ENCODE data around the gene INHA.
A peak's percentile ranks its signal among the peaks of the same experiment; 100 is the strongest.

The INHA gene, protein sequence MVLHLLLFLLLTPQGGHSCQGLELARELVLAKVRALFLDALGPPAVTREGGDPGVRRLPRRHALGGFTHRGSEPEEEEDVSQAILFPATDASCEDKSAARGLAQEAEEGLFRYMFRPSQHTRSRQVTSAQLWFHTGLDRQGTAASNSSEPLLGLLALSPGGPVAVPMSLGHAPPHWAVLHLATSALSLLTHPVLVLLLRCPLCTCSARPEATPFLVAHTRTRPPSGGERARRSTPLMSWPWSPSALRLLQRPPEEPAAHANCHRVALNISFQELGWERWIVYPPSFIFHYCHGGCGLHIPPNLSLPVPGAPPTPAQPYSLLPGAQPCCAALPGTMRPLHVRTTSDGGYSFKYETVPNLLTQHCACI

GRCh38 chr2:219572237-219573001 is at the start of gene INHA:
Gene INHA, plus strand, starts transcription at chr2:219572310. Its CDS starts 65 bp downstream, at chr2:219572375.
- no peak for ATAC-seq

DNA sequence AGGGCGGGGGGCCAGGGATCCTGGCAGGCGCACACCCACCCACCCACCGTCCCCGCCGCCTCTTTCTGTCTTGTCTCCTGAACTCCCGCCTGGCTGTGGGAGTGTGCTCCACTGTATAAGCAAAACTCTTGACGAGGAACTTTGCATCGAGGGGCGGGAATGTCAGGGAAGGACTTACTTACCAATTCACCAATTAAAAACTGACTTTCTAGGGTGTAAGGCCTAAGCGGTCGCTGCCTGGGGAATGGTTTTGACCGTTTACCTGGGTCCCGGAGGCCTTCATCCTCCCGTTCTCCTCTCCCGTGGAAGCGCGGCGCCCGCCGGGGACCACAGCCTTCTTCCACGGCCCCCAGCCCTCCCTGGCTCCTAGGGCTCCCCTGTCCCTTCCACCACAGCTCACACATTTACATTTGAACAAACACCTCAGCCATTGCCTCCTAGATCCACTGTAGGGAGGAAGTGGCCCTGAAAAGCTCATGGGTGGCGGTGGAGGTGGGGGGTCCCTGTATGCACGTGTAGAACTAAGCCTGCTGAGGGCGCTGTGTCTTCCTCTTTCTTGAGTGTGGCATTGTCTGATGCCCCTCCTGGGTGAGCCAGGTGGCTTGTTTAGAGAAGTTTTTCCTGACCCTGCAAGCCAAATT is 49.0 kb upstream of the INHA start:
- no peak for ATAC-seq

- ATAC-seq, result no peak
These were observed 47.3 kb upstream of the INHA start for GRCh38 chr2:219524817-219525216.

DNA sequence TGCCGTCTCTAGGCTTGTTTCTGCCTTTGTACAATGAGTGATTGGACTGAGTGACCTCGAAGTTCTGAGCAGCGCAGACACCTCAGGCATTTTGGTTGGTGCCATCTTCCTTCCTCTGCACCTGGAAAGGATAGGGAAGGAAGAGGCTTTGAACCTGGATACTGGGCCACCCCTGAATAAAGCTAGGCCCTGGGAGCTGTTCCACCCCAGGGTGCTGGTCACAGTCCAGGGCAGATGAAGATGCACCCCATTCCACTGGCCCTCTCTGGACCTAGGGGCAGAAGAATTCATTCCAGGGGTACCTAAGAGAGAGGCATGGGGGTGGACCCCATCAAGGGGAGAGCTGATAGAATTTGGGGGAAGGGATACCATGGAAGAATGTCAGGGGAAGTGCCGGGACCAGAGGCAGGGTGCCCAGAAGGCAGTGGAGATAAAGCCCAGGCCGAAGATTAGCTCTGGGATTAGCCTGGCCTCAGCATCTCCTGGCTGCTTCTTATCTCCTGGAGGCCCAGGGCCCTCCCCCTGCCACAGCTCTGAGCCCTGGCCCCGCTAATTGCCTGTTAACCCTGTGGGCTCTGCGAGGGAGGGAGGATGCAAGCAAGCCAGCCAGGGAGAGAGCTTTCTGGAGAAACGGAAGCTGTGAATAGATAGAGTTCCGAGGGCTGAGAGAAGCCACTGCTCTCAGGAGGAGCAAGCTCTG is 46.4 kb upstream of the INHA start:
- ATAC-seq, result no peak

GRCh38 chr2:219526320-219527075 is 45.6 kb upstream of the INHA start:
- ATAC-seq, result no peak

- no peak for ATAC-seq
These were observed 45.1 kb upstream of the INHA start for GRCh38 chr2:219527076-219527394.

- no peak for ATAC-seq
These were observed 44.6 kb upstream of the INHA start for GRCh38 chr2:219527472-219527871.

DNA sequence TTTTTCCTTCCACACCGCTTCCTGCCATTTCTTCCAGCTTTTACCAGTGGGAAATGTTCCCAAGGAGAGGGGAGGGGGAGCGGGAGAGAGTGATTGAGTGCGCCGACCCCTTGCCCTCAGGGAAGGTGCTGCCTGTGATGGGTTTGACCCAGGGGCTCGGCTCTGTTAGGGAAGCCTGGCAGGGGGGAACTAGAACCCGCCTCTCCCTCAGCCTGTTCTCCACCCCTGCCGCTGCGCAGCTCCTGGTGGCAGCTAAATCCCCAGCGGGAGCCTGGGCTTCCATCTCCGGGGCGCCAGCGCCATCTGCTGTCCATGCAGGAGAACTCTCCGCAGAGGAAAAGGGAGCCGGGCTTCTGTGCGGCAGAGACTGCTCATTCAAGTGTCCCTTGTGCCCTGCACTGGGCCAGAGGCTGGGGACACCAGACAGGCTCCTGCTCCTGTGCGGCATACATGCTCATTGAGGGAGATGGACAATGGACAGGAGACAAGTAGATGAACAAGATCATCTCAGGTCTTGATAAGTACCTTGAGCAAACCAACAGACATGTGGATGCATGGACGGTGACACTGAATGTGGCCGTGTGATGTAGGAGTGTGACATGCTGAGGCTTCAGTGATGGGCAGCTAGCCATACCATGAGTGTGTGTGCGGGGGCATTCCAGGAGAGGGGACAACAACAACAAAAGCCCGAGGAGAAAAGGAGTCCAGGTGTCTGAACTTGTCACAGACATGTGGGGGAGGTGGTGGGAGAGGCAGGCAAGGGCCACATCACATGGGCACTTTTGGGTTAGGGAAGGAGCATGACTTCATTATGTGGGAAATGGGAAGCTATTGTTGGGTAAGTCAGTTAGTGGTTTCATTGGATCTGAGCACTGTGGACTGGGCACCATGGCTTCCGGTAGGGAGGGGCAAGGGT is 41.8 kb upstream of the INHA start:
- peak; percentile 88 to 90 for ATAC-seq

DNA sequence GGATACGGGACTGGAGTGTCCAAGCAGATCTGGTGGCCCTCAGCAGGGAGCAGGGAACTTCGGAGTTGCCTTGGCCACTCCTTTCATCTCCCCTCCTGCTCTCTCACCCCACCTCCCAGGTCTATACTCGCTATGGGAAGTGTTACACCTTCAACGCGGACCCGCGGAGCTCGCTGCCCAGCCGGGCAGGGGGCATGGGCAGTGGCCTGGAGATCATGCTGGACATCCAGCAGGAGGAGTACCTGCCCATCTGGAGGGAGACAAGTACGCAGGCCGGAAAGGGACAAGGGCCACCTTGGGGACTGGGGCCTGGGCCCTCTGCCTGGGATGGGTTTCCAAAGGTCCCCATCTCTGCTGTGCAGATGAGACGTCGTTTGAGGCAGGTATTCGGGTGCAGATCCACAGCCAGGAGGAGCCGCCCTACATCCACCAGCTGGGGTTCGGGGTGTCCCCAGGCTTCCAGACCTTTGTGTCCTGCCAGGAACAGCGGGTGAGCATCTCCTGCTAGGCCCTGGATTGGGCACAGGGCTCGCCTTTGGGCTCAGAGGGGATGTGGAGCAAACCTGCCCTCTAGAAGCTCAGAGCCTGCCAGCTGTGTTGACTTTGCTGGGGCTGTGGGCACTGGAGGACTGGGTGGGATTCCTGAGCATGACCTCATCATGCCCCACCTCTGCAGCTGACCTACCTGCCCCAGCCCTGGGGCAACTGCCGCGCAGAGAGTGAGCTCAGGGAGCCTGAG is 40.3 kb upstream of the INHA start:
- ATAC-seq, result no peak

- ATAC-seq, result no peak
These were observed 39.8 kb upstream of the INHA start for GRCh38 chr2:219532378-219532649.

GRCh38 chr2:219533930-219534661 is 38.0 kb upstream of the INHA start:
- no peak for ATAC-seq

- ATAC-seq, result no peak
These were observed 35.7 kb upstream of the INHA start for GRCh38 chr2:219536425-219536824.

DNA sequence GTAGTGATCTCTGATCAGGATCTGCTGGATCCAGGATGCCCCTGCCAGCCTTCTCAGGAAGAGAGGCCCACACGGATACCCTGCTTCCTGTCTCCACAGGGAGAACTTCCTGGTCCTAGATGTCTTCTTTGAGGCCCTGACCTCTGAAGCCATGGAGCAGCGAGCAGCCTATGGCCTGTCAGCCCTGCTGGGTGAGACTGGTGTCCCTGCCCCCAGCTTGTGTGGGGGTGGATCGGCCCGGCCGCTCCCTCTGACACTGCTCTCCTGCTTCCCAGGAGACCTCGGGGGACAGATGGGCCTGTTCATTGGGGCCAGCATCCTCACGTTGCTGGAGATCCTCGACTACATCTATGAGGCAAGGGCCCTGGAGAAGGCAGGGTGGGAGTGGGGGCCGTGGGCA is 35.1 kb upstream of the INHA start:
- no peak for ATAC-seq

- no peak for ATAC-seq
These were observed 34.2 kb upstream of the INHA start for GRCh38 chr2:219537657-219538488.

DNA sequence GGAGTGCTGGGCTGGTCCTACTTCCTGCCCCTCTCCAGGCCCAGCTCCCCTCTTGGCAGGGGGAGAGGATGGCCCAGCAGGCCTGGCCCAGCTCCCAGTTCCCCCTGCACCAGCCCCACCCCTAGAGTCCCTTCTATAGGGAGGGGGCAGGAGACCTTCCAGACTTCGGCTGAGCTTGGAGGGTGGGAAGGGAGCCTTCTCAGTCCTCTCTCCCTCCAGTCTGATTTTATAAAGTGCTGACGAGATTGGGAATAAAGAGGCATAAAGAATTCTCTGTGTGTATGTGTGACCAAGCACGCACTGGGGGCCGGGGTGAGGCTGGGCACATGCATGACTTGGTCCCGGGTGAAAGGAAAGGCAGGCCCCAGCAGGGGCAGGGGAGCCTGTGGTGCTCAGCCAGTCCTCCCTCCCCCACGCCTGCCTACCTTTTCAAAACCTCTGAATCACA is 33.6 kb upstream of the INHA start:
- no peak for ATAC-seq

DNA sequence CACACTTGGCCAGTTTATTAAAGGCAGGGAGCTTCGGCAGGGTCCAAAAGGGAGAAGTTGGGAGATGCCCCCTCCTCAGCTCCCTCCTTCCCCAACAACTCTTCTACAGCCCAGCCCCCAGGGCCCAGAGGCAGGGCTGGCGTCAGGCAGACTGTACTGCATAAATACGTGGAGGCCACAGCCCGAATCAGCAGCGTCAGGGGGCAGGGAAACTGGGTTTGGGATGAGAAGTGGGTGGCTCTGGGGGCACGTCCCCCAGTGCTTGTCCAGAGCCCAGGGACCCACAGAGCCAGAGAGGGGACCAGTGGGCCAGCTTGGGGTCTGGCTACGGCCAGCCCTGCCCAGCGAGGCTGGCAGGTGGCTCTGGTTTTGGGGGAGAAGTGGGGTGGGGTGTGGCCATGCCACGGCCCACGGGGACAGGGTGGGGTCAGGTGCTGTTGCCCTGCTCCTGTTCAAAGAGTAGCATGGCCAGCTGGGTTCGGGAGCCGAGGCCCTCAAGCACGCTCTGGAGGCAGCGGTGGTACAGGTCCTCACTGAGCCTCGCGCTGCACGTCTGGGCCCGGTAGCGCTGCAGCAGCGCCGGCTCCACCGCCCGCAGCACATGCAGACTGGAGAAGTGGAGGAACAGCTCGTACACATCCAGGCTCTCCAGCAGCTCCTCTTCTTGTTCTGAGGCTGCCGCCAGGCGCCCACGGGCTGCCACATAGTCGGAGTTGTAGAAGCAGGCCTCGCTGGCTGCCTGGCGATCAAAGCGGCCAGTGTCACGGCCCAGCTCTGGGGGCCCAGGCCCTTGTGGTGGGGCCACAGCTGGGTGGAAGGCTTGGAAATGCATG is 32.9 kb upstream of the INHA start:
- no peak for ATAC-seq

GRCh38 chr2:219539926-219540678 is 32.0 kb upstream of the INHA start:
- no peak for ATAC-seq

Measured in activated CD4-positive, CD25-positive, alpha-beta regulatory T cell treated with anti-CD3 and anti-CD28 coated beads, Interleukin-2, amount 50 U/mL, for 24 hours (primary cell).